GM12878 (cell line): ENCODE results near the gene P3H3. TPM values are rescaled to one million over a fixed set of nuclear protein-coding genes. Genes with fewer than 3 reads are reported as not detected.

Experiments used
- MXI1 ChIP-seq: fragments of 150-350 bp; IDR thresholded peaks from 2 replicates; pipeline ENCODE4 v1.6.1; 2011; ENCODE audit warnings: low read depth, mild to moderate bottlenecking, inconsistent platforms, low read length, improper control_type of control experiment
- PAX5 ChIP-seq: IDR thresholded peaks from 2 replicates; pipeline ENCODE4 v1.6.1; 2011; ENCODE audit warnings: low read depth, low read length, borderline replicate concordance
- PML ChIP-seq: IDR thresholded peaks from 2 replicates; pipeline ENCODE4 v1.6.1; 2012; ENCODE audit warnings: low read length, inconsistent platforms
- POLR2A ChIP-seq: IDR thresholded peaks from 2 replicates; pipeline ENCODE4 v1.6.1; 2011; ENCODE audit warnings: low read depth, mild to moderate bottlenecking, low read length
- RCOR1 ChIP-seq: conservative IDR thresholded peaks from 2 replicates; pipeline ENCODE4 v1.6.1; 2012; ENCODE audit warnings: low read depth, low read length, improper control_type of control experiment
- TARDBP ChIP-seq: IDR thresholded peaks from 2 replicates; pipeline ENCODE4 v1.6.1; 2016; ENCODE audit warnings: borderline replicate concordance
- TCF7 ChIP-seq: IDR thresholded peaks from 2 replicates; pipeline ENCODE4 v1.6.1; 2014; ENCODE audit warnings: antibody characterized with exemption, borderline replicate concordance
- polyA plus RNA-seq, 11 experiments: library from polyadenylated mRNA; depleted of rRNA in 4 of 11; unstranded in 6 of 11; stranded (reverse) in 5 of 11; fragments of >200 nt; fragmentation: Nextera tagmentation in 4 of 11; fragmentation: Illumina TruSeq in 1 of 11; extraction: Ambion mirVana in 4 of 11; extraction: Trizol in 1 of 11; gene quantifications; 1 replicate in 1 of 11; 2 replicates in 10 of 11; pipeline versions ENCODE4 v1.2.1 to v1.2.3, GENCODE V29; 2011 to 2016; ENCODE audit warnings: inconsistent platforms in 2 of 11, missing spikeins in 2 of 11, low read depth in 1 of 11
- total RNA-seq, 4 experiments: library from RNA; depleted of rRNA in 3 of 4; stranded (reverse); fragments of >200 nt in 3 of 4; fragmentation: Illumina TruSeq in 1 of 4; extraction: Trizol in 1 of 4; gene quantifications; 2 replicates each; pipeline versions ENCODE4 v1.2.1 to v1.2.3, GENCODE V29; 2013 to 2021
- TF ChIP-seq, protein P1 (sequence below), 3 experiments: IDR thresholded peaks in 2 of 3; conservative IDR thresholded peaks in 1 of 3; 2 replicates each; pipeline ENCODE4 v1.5.1; 2011; ENCODE audit warnings: low read depth in 3 of 3, low read length in 3 of 3, mild to moderate bottlenecking in 3 of 3, control low read depth in 2 of 3, moderate library complexity in 2 of 3, inconsistent platforms in 1 of 3, mixed read lengths in 1 of 3; ENCODE audit not compliant: control insufficient read depth in 2 of 3, insufficient read depth in 1 of 3; ENCODE audit errors: extremely low read depth in 1 of 3
- TF ChIP-seq, protein P2 (sequence below): fragments of 450-650 bp; IDR thresholded peaks from 2 replicates; pipeline ENCODE4 v1.6.1; 2017; ENCODE audit warnings: low read depth, mild to moderate bottlenecking, moderate library complexity

Gene P3H3
- total and polyA plus RNA-seq, 10 of the 15 experiments (the other 5 are each of a cell fraction or from before 2014, with no cell fraction given): 0.03 to 0.21 (median 0.05) TPM; not detected in 7

DNA sequence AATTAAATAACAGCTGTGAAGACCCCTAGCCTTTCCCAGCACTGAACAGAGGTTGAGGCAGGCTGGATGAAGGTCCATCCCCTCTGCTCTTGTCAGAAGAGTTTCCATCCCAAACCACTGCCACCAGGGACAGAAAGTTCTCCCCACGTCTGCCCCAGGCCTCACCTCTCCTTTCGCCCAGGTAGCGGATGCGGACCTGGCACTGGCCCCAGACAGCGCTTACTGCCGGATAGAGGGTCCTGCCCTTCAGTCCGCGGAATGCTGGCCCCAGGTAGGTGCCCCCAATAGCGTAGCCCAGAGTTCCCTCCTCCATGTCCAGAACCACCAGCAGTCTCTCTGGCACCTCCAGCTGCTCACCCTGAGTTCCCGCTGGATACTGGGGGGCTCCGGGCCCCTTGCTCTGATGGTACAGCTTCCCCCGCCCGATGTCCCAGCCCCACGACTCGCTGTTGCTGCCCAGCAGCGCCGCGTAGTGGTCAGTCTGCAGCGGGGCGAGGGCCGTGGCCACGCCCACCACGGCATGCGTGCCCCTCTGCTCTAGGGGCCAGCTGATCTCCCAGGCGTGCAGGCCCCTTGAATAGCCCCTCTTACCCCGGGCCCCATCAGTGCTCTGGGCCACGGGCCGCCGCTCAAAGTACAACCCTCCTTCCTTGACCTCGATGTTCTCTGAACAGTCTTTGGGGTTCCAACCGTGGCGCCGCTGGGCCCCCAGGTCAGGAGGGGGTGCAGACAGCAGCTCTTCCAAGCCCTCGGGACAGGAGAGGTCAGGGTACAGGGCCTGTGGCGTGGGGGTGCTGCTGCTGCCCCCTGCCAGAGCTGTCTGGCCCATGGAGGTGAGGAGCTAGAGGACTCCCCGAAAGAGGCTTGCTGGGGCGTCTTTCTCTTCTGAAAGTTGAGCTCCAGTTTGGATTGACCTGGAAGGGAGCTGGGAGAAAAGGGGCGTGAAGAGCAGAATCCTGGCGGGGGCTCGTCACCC is 44.2 kb downstream of the P3H3 start (continued):
- TF ChIP-seq, protein P1, sequence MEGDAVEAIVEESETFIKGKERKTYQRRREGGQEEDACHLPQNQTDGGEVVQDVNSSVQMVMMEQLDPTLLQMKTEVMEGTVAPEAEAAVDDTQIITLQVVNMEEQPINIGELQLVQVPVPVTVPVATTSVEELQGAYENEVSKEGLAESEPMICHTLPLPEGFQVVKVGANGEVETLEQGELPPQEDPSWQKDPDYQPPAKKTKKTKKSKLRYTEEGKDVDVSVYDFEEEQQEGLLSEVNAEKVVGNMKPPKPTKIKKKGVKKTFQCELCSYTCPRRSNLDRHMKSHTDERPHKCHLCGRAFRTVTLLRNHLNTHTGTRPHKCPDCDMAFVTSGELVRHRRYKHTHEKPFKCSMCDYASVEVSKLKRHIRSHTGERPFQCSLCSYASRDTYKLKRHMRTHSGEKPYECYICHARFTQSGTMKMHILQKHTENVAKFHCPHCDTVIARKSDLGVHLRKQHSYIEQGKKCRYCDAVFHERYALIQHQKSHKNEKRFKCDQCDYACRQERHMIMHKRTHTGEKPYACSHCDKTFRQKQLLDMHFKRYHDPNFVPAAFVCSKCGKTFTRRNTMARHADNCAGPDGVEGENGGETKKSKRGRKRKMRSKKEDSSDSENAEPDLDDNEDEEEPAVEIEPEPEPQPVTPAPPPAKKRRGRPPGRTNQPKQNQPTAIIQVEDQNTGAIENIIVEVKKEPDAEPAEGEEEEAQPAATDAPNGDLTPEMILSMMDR (IDR thresholded peaks at IDR 0.05 in 2 of 3, conservative IDR thresholded peaks at IDR 0.05 in 1 of 3; ENCODE audit: control insufficient read depth in 2 of 3, extremely low read depth in 1 of 3, insufficient read depth in 1 of 3, low read depth in 3 of 3, low read length in 3 of 3): peak; percentile 92 to 99 (median 95)
- TF ChIP-seq POLR2A (peak; percentile 81), RCOR1 (no peak), PML (peak; percentile 63), TARDBP (0 out of 2 replicates have a peak, but pooled peaks have one; percentile 35), MXI1 (peak; percentile 80), PAX5 (0 out of 2 replicates have a peak, but pooled peaks have one; percentile 35), TCF7 (no peak)
- TF ChIP-seq, protein P2, sequence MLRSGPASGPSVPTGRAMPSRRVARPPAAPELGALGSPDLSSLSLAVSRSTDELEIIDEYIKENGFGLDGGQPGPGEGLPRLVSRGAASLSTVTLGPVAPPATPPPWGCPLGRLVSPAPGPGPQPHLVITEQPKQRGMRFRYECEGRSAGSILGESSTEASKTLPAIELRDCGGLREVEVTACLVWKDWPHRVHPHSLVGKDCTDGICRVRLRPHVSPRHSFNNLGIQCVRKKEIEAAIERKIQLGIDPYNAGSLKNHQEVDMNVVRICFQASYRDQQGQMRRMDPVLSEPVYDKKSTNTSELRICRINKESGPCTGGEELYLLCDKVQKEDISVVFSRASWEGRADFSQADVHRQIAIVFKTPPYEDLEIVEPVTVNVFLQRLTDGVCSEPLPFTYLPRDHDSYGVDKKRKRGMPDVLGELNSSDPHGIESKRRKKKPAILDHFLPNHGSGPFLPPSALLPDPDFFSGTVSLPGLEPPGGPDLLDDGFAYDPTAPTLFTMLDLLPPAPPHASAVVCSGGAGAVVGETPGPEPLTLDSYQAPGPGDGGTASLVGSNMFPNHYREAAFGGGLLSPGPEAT: no peak
